ENCODE data around the gene SPATS2.
A peak's percentile ranks its signal among the peaks of the same experiment; 100 is the strongest.

SPATS2 gene

DNA sequence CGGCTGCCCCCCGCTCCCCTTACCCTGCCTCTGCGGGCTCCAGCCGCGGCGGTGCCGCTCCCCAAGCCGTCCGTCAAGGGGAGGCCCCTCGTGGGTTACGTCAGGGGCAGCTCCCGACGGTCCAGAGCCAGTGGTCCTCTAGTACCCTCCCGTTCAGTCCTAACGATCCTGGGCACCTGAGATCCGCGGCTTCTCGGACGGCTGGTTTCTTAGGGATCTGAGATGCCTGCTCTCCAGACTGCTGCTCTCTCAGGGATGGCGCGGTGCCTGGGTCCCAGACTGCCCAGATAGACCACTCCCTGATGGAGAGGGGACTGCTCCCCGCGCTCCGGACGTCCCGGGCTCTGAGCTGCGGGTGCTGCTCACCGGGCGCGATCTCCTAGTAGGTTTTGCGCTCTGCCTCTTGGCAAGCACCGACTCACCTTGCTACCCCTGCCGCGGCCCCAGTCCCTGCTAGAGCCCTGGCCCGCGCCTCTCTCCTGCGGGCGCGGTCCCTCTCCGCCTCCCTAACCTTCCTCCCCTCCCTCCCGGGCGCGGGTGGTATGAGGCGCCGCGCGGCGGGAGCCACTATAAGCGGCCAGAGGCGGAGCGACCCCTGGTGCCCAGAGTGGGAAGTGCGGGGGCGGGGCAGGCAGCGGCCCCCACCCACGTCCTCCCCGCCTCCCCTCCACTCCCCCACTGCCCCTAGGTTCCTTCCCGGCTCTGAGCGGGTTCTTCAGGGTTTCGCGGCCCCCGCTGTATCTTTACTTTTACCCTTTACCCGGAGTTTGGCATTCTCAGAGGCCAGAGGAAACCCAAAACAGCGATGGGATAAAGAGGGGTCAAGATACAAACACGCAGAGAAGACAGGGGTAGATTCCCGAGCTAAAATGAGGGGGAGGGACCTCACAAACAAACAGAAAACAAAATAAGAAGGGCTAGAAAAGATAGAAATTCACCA is 30.3 kb upstream of the SPATS2 start, which contains the start of gene C1QL4:
TSS of gene C1QL4 (minus strand) at position 544 of the 940 bp plus-strand sequence. CDS start 711 bp downstream, outside the sequence.
- DNase-seq, result peak; percentile 81

DNA sequence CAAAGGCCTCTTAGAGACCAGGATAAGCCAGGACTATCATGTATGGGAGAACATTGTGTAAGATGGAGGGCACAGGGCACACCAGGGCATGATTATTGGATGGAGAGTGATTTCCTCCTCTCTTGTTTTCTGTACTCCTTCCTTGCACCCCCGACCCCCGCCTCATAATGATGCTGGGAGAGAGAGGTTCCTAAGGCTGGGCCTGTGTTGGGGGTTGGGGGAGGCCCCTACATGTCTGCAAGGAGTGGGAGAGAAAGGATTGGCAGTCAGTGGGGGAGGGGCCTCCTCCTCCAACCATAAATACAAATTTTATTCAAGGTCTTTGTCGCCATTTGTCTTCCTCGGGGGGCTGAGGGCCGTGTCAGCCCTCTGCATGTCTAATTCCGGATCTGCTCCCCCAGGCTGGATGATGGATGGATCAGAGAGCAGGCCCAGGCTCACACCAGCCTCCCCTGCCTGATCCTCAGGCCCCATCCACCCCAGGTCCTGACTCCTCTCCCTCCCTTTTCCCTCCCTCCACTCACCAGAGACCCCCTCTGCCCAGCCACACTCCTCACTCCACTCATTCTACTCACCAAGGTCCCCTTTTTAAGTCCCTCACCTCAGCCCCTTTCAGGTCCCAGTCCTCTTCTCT is 28.3 kb upstream of the SPATS2 start:
- no peak for DNase-seq

DNA sequence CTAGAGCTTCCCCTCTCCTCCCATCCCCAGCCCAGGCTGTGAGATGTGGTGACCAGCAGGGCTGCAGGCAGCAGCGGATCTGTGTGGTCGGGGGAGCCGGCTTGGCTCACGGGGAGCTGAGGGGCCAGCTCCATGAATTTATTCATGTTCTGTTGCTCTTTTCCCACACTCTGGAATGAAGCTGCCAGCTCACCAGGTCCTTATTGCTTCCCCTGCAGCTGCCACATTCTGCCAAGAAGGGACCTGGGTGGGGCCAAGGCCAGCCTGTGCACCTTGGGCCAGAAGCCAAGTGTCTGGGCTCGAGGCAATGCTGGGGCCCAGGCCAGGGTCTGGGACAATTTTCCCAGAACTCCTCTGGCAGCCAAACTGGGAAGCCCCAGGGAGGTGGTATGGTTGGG is 27.8 kb upstream of the SPATS2 start:
- no peak for DNase-seq

DNA sequence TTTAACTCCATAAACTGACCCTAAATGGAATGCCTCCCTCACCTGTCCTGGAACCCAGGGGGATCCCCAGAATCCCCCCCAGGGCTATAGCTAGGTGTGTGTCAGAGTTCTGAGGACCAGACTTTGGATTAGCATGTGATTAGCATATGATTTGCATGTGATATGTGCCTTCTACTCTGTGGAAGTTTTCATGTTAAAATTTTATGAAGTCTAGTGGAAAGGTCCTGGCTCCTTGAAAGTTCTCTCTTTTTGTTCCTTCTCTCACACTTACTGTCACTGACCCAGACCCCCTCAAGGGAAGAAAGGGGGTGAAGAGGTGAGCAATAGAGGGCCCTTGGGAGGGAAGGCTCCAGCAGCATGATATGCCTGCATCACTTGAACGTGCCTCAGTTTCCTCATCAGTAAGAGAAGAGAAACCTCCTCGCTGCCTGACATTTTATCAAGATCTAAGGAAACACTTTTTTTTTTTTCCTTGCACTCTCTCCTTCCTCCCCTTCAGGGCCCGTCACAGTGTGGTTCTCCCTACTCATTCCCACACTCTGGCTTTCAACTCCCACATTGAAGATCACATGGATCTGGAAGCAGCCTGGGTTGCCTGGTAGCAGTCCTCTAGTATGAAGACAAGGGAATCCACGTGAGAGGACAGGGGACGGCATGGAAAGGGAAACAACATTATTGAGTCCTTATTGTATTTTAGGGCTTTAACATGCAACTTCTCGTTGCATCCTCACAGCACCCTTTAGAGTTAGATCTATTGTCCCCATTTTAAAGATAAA is 27.0 kb upstream of the SPATS2 start:
- no peak for DNase-seq

DNA sequence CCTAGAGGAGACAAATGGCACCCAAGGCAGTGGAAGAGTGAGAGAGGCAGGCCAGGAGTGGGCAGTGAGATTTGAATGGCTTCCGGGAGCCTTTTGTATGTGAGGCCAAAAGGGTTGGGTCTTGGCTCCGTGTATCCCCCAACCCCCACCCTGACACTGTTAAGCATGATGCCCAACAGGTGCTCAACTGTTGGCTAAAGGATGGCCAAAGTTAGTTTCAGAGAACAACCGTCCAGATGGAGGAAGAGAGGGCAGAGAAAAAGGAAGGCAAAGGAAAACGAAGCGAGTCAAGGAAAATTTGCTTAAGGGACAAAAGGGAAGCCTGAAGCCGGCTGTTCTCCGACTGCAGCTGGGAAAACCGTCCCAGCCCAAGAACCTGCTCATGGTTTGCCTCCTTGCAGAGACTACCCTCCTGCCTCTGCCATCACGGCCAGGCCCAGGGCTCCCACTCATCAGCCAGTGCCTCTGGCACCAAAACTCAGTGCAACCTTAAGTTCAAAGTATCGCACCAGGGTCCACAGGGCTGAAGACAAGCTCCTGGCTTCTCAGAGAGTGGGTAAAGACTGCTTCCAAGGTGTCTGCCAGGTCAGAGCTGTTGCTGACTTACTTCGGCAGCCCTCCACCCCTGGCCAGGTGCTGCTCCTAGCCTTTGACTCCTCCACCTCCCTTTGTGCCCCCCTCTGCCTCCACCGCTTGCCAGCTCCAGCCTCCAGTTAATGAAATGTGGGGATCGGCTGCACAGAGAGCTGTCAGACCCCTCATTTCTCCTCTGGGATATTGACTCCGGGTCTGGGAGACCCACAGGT is 26.1 kb upstream of the SPATS2 start:
- DNase-seq, result no peak

DNA sequence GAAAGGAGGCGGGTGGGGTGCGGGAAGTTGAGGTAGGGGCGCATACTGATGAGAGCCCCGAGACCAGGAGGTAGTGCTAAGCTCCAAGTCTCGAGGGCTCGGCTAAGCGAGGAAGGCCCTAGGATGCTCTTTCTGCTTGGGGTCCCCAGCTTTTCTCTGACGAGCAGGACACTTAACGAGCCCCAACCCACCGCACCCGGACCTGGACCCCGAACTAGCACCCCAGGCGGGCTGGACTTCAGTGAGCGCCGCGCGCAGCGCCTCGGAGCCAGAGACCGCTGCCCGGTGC is 25.5 kb upstream of the SPATS2 start:
- no peak for DNase-seq

DNA sequence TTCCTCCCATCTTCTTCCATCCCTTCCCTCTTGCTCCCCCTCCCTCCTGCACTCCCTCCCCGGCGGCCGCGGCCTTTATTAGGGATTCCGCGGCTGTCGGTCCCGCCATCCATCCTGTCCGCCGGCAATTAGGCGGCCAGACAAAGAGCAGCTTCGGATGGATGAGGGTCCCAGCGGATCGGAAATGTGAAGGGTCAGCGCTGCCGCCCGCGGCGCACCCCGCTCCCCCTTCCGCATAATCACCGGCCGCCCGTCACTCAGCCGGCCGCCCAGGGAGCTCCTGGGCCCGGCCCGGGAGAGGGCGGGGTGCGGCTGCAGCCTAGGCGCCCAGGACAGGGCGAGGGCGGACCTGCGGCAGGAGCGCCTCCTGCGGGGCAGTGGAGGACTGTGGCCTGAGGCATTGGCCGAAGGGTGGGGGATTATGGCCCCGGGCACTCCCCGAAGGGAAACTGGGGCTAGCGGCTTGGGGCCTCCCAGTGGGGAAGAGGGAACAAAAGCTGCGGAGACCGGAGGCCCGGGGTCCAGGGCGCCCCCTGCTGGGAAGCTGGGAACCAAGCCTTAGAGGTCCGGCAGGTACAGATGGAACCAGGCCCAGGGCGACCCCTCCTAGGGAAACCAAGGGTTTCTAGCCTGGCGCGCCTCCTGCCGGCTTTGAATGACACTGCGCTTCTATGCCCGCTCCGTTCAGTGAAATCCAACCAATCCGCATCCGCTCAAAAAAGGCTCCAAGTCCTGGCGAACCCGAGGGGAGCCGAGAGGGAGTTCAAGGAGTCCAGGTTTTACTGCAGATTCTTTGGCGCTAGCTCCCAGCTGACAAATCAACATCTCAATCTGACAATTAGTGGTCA is 25.0 kb upstream of the SPATS2 start:
- DNase-seq, result peak; percentile 77

DNA sequence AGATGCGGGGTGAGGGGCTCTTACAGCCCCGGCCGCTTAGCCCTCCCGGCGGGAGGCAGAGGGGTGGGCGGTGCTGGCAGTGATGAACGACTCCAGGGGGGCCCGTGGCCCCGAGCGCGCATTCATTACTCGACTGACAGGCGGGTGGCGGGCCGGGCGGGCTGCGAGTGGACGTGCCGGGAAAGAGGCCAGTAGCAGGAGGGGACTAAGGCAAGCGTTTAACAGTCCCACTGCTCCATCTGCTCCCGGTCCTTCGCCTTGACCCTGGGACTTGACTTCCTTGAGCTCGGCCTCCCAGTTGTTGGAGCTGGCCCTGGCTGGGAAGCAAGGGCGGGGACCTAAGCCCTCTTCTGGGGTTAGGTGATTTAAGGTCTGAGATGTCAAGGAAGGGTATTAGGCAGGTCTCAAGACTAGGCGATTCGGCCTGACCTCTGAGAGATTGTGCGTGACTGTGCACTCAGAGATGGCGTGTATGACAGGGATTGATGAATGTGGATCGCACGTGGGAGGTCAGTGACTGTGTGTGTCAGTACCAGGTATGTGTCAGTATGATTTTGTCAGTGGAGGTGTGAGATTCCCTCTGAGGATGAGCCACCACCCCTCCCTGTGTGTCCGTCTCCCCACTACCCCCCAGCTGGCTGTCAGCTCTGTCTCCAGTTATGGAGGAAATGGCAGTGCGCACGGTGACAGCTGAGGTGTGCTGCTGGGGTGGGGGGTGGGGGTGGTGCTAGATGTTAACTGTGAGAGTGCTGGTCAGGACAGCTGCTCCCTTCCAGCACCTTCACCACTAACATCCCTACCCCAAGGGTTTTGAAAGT is 24.1 kb upstream of the SPATS2 start:
- no peak for DNase-seq

DNA sequence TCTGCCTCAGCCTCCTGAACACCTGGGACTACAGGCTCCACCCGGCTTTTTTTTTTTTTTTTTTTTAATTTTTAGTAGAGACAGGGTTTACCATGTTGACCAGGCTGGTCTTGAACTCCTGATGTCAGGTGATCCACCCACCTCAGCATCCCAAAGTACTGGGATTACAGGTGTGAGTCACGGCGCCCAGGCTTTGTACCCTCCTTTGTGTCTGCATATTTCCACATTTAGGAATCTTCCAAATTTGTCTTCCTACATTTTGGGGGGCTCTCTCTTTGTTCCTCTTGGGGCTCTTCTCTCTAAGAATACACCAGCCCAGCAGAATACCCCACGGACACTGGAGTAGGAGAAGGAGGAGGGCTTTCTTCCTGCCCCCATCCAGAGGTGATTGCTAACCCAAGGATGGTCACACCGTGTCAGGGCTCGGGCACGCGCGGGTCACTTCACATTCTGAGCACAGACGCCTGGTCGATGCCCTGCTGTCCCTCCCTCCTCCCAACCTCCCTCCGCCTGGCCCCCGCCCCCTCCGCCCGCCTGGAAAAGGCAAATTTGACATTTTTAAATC is 22.7 kb upstream of the SPATS2 start:
- DNase-seq, result no peak

DNA sequence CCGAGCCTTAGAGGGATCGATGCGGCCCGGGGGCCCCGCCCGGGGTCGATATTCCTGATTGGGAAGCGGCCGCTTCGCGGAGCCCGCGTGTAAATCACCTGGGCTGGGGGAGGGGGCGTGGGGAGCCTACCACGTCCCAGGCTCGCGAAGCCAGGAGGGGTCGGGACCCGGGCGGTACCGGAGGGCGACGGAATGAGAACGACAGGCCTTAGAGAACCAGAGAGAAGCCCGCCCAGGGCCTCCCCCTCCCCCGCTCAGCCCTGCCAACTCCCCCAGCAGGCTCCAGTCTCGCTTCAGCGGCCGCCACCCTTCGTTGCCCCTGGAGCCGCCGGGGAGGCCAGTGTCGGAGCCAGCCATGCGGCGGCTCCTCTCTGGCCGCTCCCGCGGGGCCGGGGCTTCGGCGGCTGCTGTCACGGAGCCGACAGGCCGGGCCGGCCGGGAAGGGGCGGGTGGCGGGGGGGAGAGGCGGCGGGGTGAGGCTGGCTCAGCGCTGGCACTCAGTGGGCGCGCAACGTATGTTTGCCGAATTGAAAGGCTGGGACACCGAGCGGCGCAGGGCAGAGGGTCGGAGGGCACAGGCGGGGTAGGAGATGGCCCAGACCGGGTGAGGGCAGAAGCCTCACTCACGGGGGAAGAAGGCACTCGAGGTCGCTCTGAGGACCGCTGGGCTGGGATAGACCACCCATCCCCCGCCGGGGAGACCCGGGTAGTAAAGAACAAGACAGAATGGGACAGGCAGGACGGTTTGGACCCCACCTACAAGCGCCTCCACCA is 22.0 kb upstream of the SPATS2 start:
- no peak for DNase-seq

DNA sequence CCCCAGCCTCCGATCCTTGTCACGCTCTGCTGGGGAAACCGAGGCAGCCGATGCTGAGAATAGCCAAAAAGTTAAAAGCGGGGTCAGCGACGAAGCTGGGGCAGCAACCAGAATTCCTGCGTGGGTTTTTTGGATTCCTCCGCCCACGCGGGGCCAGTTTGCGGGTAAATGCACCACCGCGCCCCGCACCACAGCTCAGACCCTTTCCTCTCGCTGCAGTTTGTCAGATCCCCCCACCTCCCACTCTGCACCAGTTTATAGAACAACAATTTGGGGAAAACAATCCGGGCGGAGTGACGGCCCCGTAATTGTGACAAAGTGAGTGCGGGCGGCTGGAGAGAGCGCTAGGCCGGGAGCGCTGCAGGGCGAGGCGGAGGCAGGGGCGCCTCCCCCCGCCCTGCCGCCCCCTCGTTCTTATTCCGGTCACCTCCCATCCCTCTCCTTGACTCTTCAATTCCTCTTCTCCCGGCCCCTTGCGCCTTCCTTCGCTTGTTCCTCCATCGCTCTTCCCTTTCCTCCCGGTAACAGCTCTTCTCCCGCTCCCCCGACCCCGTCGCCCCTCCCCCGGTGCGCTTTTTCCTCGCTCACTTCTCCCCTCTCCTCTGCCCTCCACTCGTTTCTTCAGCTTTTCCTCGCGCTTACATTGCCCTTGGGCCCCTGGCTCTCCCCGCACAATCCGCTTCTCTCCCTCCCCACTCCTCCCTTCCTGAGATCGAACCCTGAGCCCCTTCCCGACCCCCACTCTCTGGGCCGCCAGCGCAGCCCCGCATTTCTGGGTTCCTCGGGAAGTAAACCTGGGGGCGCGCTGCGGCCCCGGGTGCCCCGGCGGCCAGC is 21.2 kb upstream of the SPATS2 start:
- DNase-seq, result no peak

DNA sequence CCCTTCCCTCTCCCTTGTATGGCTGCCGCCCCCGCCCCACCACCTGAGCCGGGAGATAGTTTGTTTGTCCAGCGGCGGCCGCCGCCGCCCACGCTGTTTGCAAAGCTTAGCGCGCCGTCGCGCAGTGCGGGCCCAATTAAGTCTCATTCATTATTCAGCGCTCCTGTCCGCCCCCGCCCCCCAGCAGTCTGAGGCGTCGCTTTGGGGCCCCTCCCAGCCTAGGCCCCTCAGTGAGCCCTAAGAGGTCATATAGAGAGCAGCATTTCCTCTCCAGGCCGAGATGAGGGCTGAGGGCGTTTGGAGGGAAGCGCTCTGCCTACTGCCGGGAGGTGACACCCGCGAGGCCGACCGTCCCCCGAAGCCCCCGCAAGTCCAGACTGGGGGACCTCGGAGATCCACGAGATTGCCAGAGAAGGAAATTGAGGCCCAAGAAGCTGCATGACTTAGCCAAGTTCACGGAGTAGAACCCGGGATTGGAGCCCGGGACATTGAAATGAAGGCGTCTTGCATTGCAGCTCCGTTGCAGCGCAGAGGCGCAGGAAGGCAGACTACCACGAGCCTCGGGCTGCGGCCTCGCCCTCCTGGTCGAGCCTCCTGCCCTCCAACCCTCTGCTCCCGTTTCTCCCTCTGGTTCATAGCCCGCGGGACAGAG is 20.5 kb upstream of the SPATS2 start, which contains the start of gene DNAJC22:
TSS of gene DNAJC22 (plus strand) at position 230 of the 652 bp plus-strand sequence. CDS start 1,985 bp downstream, outside the sequence.
- DNase-seq, result no peak

DNA sequence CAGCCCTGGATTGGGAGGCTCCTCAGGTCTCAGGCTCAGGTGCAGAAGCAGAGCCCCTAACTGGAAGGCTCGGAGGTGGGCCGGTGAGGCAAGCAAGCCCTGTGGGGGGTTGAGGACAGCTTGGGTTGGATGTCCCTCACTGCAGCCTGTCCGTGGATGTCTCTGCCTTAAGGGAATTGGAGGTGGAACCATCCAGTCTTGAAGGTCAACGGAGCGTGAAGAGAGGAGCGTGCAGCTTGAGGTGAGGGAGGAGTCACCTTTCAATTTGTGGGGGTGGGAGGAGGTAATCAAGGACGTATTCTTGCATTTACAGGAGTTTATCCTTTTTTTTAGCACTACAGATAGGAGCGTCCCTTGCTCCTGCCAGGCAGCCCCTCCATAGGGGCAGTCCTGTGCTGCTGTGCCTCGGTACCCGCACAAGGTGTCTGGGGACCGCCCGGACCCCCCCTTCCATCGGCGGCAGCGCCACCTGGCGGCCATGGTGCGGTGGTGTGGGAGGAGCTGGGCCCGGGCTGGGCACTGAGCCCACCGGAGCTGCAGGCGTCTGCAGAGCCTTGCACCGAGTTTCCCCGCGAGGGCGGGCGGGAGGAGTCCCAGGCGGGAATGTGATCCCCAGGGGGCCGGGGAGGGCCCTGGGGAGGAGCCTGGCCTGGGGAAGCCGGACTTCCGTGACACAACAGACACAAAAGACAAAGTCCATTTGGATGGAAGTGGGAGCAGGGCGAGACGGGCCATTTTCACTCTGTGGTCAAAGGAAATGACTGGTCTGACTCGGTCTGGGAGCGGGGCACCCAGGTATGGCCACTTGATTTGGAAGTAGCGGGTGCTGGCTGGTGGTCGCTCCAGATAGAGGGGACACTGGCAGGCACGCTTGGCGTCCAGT is 19.7 kb upstream of the SPATS2 start:
- DNase-seq, result peak; percentile 70

DNA sequence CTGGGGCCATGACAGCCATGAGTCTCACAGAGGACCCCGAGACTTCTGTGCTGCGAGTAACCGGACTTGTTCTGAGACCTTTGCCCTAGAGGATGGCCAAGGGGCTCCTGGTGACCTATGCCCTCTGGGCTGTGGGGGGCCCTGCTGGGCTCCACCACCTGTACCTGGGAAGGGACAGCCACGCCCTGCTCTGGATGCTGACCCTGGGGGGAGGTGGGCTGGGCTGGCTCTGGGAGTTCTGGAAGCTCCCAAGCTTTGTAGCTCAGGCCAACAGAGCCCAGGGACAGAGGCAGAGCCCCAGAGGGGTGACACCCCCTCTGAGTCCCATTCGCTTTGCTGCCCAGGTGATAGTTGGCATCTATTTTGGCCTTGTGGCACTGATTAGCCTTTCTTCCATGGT is 18.5 kb upstream of the SPATS2 start:
- DNase-seq, result no peak

DNA sequence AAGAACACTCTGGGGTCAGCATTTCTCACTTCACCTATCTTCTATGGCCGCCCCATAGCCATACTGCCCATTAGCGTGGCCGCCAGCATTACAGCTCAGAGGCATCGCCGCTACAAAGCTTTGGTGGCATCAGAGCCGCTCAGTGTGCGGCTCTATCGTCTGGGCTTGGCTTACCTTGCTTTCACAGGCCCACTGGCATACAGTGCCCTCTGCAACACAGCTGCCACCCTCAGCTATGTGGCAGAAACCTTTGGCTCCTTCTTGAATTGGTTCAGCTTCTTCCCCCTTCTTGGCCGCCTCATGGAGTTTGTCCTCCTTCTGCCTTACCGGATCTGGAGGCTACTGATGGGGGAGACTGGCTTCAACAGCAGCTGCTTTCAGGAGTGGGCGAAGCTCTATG is 18.0 kb upstream of the SPATS2 start:
- DNase-seq, result no peak

DNA sequence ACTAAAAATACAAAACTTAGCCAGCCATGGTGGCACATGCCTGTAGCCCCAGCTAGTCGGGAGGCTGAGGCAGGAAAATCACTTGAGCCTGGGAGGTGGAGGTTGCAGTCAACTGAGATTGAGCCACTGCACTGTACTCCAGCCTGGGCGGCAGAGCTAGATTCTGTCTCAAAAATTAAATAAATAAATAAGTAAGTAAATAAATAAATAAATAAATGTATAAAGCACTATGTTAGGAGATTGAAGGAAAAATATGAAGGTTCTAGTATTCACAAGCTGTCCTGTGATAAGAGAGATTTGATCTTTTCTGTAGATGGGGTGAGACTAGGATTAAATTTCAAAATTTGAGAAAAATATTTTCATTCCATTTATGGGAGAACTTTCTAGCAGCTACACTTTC is 14.9 kb upstream of the SPATS2 start:
- no peak for DNase-seq

DNA sequence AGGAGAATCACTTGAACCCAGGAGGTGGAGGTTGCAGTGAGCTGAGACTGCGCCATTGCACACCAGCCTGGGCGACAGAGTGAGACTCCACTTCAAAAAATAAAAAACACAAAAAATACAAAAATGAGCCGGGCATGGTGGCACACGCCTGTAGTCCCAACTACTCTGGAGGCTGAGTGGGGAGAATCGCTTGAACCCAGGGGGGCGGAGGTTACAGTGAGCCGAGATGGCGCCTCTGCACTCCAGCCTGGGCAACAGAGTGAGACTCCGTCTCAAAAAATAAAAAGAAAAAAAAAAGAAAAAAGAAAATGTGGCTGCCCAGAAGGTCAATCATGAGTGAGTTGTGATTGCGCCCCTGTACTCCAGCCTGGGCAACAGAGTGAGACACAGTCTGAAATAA is 11.3 kb upstream of the SPATS2 start:
- DNase-seq, result no peak
